ENCODE results near the gene DBT.

The DBT gene

DNA sequence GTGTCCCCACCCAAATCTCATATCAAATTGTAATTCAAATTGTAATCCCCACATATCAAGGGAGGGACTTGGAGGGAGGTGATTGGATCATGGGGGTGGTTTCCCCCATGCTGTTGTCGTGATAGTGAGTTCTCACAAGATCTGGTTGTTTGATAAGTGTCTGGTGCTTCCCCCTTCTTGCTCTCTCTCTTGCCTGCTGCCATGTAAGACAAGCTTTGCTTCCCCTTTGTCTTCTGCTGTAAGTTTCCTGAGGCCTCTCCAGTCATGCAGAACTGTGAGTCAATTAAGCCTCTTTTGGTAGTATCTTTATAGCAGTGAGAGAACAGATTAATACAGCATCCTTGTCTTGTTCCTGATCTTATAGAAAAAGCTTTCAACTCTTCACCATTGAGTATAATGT, 65.1 kb downstream of the DBT start:
- DNase-seq: no peak

DNA sequence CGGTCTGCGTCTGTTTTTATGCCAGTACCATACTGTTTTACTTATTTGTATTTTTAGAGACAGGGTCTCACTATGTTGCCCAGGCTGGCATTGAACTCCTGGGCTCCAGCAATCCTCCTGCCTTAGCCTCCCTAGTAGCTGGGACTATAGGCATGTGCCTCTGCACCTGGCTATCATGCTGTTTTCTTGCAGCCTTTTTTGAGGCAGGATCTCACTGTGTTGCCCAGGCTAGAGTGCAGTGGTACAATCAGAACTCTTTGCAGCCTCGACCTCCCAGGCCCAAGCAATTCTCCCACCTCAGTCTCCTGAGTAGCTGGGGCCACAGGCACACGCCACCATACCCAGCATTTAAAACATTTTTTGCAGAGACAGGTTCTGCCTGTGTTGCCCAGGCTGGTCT, 66.3 kb downstream of the DBT start:
- DNase-seq: no peak

- DNase-seq: no peak
Observed at GRCh38 chr1:100178091-100178490, 71.5 kb downstream of the DBT start, which contains the start of gene LRRC39. LRRC39 (minus strand) TSS chr1:100178256; CDS start chr1:100168516, 9,740 bp downstream.

GRCh38 chr1:100177295-100178041, 72.2 kb downstream of the DBT start:
- no peak for DNase-seq

GRCh38 chr1:100168051-100168450, 81.6 kb downstream of the DBT start:
- DNase-seq: no peak

- no peak for DNase-seq
Observed at GRCh38 chr1:100164702-100165101, 84.9 kb downstream of the DBT start.

- no peak for DNase-seq
Observed at GRCh38 chr1:100164216-100164615, 85.4 kb downstream of the DBT start.

DNA sequence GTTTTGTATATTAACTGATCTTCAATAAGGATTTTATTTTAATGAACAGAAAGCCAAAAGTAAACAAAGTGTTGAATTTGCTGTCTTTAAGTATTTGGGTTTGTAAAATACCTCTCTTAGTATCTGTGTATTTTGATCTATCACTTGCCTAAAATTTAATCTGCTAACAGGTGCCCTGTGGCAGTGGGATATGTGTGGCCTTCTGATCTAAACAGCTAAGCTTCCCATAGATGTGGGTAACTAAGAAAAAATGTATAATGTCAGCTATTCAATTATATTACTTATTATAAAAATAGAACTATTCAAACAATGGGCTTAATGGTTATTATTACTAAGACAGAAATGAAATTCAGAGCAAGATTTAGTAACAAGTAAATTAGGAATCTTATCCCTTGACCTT, 86.8 kb downstream of the DBT start:
- no peak for DNase-seq

GRCh38 chr1:100152271-100152670, 97.4 kb downstream of the DBT start:
- DNase-seq: no peak

DNA sequence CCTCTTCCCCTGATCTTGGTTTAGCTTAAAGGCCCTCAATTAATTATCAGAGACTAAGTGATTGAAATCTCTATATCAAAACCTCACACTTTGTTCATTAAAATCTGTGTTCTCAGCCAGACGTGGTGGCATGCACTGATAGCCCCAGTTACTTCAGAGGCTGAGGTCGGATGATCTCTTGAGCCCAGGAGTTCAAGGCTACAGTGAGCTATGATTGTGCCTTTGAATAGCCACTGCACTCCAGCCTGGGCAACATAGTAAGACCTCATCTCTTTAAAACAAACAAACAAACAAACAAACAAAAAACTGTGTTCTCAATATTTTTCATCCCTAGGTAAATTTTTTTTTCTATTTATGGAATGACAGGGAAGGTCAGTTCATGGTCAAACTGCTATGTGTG, 98.0 kb downstream of the DBT start:
- no peak for DNase-seq

GRCh38 chr1:100147875-100148274, 101.8 kb downstream of the DBT start:
- DNase-seq: no peak

GRCh38 chr1:100146958-100147357, 102.7 kb downstream of the DBT start:
- no peak for DNase-seq

DNA sequence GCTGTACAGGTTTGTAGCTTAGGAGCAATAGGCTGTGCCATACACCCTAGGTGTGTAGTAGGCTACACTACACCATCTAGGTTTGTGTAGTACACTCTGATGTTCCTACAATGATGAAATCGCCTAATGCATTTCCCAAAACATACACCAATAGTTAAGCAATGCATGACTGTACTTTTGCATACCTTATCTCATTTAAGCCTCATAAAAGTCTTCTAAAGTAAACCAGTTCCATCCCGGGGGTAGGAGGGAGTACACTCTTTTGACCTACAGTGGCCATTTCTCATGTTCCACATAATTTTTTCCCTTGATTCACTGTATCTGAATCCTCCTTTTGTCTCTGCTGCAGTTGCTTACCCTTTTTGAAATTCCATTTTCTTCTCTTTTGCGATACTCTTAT, 104.5 kb downstream of the DBT start:
- DNase-seq: no peak

GRCh38 chr1:100142343-100142742, 107.3 kb downstream of the DBT start:
- DNase-seq: no peak

DNA sequence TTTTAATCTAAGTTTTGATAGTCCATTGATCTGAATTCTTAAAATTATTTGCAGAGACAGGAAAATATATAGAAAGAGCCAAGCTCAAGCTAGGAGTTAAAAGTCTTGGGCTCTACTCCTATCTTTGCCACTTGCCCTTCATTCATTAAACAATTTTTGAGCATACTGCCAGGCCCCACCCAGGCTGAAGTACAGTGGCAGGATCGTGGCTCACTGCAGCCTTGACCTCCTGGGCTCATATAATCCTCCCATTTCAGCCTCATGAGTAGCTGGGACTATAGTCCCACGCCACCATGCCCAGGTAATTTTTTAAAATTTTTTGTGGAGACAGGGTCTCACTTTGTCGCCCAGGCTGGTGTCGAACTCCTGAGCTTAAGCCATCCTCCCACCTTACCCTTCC, 108.4 kb downstream of the DBT start:
- DNase-seq: no peak

DNA sequence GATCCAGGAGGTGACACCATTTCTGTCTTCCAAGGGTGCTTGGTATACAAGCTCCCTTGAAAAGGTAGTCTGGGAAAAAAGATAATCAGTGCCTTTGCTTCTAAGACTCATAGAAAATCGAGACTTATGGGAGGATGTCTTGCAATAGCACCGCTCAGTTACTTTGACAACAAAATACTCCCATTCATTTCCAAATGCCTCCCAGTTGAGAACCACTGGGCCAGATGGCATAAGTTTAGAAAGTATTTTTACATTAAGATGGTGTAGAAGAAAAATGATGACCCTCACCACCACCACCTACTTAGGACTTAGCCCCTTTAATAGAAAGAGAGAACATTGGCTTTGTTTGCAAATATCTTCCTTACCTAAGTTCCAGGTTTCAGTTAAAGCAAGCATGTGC, 112.0 kb downstream of the DBT start:
- no peak for DNase-seq

Measured in activated effector memory CD4-positive, alpha-beta T cell treated with anti-CD3 and anti-CD28 coated beads, Interleukin-2, amount 50 U/mL, for 16 hours (primary cell).